HEK293 (cell line): ENCODE data around the gene MARVELD1.

Experiments
- CTCF ChIA-PET: fragments of 350-600 bp; formaldehyde crosslinking; extraction: SDS; loops from one replicate; lab custom pipeline; 2021; ENCODE audit warnings: antibody characterized with exemption; lab: Yijun Ruan, JAX
- POLR2A ChIA-PET: fragments of 300-600 bp; formaldehyde crosslinking; extraction: SDS; loops from one replicate; lab custom pipeline; 2020; ENCODE audit warnings: antibody characterized with exemption, inconsistent platforms; lab: Yijun Ruan, JAX
- H3K27ac ChIP-seq: fragments of 200-500 bp; sonication (Bioruptor generic); 2 replicates; pipeline ENCODE4 v1.5.1; 2014; ENCODE audit warnings: low read depth, low read length, control low read depth, inconsistent platforms; ENCODE audit errors: extremely low read depth
- H3K36me3 ChIP-seq, 2 experiments: fragments of 200-500 bp in 1 of 2; sonication (Bioruptor generic) in 1 of 2; 1 replicate in 1 of 2; 2 replicates in 1 of 2; pipeline ENCODE4 v1.5.1; 2014 to 2017; ENCODE audit warnings: inconsistent platforms in 2 of 2, low read length in 2 of 2; ENCODE audit not compliant: control insufficient read depth in 2 of 2, insufficient read depth in 1 of 2
- H3K4me1 ChIP-seq: fragments of 200-500 bp; sonication (Bioruptor generic); 2 replicates; pipeline ENCODE4 v1.5.1; 2014; ENCODE audit warnings: mild to moderate bottlenecking, low read length, inconsistent platforms; ENCODE audit not compliant: control insufficient read depth, insufficient read depth
- H3K4me3 ChIP-seq: 2 replicates; pipeline ENCODE4 v1.5.1; 2011; ENCODE audit warnings: low read depth, mild to moderate bottlenecking, control low read depth, low read length, moderate library complexity
- H3K9me3 ChIP-seq: fragments of 200-500 bp; sonication (Bioruptor generic); 2 replicates; pipeline ENCODE4 v1.5.1; 2014; ENCODE audit warnings: low read depth, low read length, inconsistent platforms; ENCODE audit not compliant: control insufficient read depth, insufficient read depth
- GFI1B ChIP-seq: fragments of 450-650 bp; formaldehyde crosslinking; IDR thresholded peaks from 2 replicates; pipeline ENCODE4 v1.5.1; 2016; ENCODE audit warnings: missing biosample characterization, missing genetic modification characterization
- GLIS1 ChIP-seq: fragments of 450-650 bp; formaldehyde crosslinking; IDR thresholded peaks from 2 replicates; pipeline ENCODE4 v1.5.1; 2016; ENCODE audit warnings: missing biosample characterization, missing genetic modification characterization
- GLIS2 ChIP-seq: fragments of 450-650 bp; formaldehyde crosslinking; IDR thresholded peaks from 2 replicates; pipeline ENCODE4 v1.5.1; 2016; ENCODE audit warnings: missing biosample characterization, missing genetic modification characterization
- IKZF3 ChIP-seq: fragments of 450-650 bp; IDR thresholded peaks from 2 replicates; pipeline ENCODE4 v1.5.0; 2018; ENCODE audit warnings: missing biosample characterization, mild to moderate bottlenecking, missing genetic modification characterization, moderate library complexity
- KLF1 ChIP-seq: fragments of 450-650 bp; formaldehyde crosslinking; IDR thresholded peaks from 2 replicates; pipeline ENCODE4 v1.5.1; 2016; ENCODE audit warnings: missing biosample characterization, missing genetic modification characterization
- KLF17 ChIP-seq: fragments of 450-650 bp; formaldehyde crosslinking; IDR thresholded peaks from 2 replicates; pipeline ENCODE4 v1.5.1; 2016; ENCODE audit warnings: missing biosample characterization, missing genetic modification characterization
- PATZ1 ChIP-seq: fragments of 450-650 bp; formaldehyde crosslinking; IDR thresholded peaks from 2 replicates; pipeline ENCODE4 v1.5.1; 2016; ENCODE audit warnings: missing biosample characterization, missing genetic modification characterization
- REST ChIP-seq: fragments of 450-650 bp; formaldehyde crosslinking; IDR thresholded peaks from 2 replicates; pipeline ENCODE4 v1.5.1; 2016; ENCODE audit warnings: missing biosample characterization, missing genetic modification characterization
- SCRT1 ChIP-seq: fragments of 450-650 bp; formaldehyde crosslinking; IDR thresholded peaks from 2 replicates; pipeline ENCODE4 v1.5.1; 2016; ENCODE audit warnings: missing biosample characterization, missing genetic modification characterization, borderline replicate concordance
- ZBTB17 ChIP-seq: fragments of 450-650 bp; formaldehyde crosslinking; IDR thresholded peaks from 2 replicates; pipeline ENCODE4 v1.5.1; 2016; ENCODE audit warnings: missing biosample characterization, missing genetic modification characterization
- ZBTB20 ChIP-seq: fragments of 450-650 bp; formaldehyde crosslinking; IDR thresholded peaks from 2 replicates; pipeline ENCODE4 v1.5.1; 2016; ENCODE audit warnings: missing biosample characterization, missing genetic modification characterization
- ZNF121 ChIP-seq: fragments of 450-650 bp; formaldehyde crosslinking; IDR thresholded peaks from 2 replicates; pipeline ENCODE4 v1.5.1; 2016; ENCODE audit warnings: missing biosample characterization, missing genetic modification characterization
- ZNF214 ChIP-seq: fragments of 450-650 bp; formaldehyde crosslinking; IDR thresholded peaks from 2 replicates; pipeline ENCODE4 v1.5.1; 2017; ENCODE audit warnings: missing biosample characterization, mild to moderate bottlenecking, missing genetic modification characterization, borderline replicate concordance
- ZNF558 ChIP-seq: fragments of 450-650 bp; formaldehyde crosslinking; IDR thresholded peaks from 2 replicates; pipeline ENCODE4 v1.5.1; 2016; ENCODE audit warnings: missing biosample characterization, missing genetic modification characterization
- ZNF654 ChIP-seq: fragments of 450-650 bp; formaldehyde crosslinking; IDR thresholded peaks from 2 replicates; pipeline ENCODE4 v1.5.1; 2016; ENCODE audit warnings: low read depth, missing biosample characterization, missing genetic modification characterization
- ZNF660 ChIP-seq: fragments of 450-650 bp; IDR thresholded peaks from 2 replicates; pipeline ENCODE4 v1.5.1; 2018; ENCODE audit warnings: missing biosample characterization, mild to moderate bottlenecking, missing genetic modification characterization
- TF ChIP-seq, protein P1 (sequence below): fragments of 450-650 bp; formaldehyde crosslinking; IDR thresholded peaks from 2 replicates; pipeline ENCODE4 v1.5.1; 2016; ENCODE audit warnings: missing biosample characterization, missing genetic modification characterization

Gene MARVELD1

DNA sequence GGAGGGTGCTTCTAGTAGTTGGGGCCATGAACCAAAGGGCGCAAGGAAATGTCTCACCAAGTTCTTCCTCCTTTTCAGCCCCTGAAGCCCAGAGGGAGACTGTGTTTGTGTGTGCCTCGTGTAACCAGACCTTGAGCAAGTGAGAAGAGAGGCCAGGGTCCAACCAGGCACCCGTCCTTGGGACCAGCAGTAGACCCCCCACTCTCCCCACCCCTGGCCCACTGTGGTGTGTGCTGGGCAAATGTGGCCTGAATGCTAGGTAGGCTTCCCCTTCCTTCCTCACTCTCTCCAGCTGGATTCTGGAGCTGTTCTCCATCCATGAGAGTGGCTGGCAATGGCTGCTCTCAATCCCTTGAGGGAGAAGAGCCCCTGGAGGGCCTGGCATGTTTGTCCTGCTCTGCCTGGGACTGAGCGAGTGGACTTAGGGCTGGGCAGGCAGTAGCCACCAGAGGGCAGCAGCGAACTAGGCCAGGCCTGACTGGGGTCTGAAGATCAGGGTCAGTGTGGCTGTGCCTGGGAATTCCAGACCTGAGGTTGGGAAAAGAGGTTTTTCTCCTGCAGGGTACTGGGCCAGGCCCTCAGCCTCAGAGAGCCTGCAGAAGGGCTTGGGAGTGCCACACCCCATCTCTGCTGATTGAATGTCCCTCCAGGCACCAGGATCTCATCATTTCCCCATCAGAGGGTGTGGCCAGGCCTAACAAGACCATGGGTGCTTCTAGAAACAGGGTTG lies 45.8 kb downstream of the MARVELD1 start:
- H3K36me3 ChIP-seq: peaks cover 5 to 68% of the 10 kb centered on the region in 2 experiments
- no peaks in the 10 kb centered on the region for H3K4me1 ChIP-seq
- POLR2A ChIA-PET: interaction anchor here (0.6 to 0.7 kb wide), 2 partner anchors 13 to 1722 kb away, joined by 4 read pairs; no protein-coding TSS in a partner anchor
- TF ChIP-seq GLIS1: 0 out of 2 replicates have a peak, but pooled peaks have one; percentile 20
- peak; percentile 63 for TF ChIP-seq ZNF654
- TF ChIP-seq, protein P1, sequence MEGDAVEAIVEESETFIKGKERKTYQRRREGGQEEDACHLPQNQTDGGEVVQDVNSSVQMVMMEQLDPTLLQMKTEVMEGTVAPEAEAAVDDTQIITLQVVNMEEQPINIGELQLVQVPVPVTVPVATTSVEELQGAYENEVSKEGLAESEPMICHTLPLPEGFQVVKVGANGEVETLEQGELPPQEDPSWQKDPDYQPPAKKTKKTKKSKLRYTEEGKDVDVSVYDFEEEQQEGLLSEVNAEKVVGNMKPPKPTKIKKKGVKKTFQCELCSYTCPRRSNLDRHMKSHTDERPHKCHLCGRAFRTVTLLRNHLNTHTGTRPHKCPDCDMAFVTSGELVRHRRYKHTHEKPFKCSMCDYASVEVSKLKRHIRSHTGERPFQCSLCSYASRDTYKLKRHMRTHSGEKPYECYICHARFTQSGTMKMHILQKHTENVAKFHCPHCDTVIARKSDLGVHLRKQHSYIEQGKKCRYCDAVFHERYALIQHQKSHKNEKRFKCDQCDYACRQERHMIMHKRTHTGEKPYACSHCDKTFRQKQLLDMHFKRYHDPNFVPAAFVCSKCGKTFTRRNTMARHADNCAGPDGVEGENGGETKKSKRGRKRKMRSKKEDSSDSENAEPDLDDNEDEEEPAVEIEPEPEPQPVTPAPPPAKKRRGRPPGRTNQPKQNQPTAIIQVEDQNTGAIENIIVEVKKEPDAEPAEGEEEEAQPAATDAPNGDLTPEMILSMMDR (tag by site-specific recombination): peak; percentile 93
- TF ChIP-seq SCRT1: no peak
- no peak for TF ChIP-seq ZNF214 (tag by site-specific recombination)
- no peak for TF ChIP-seq REST (tag by site-specific recombination)
- TF ChIP-seq ZBTB20 (tag by site-specific recombination): no peak
- peak; percentile 73 for TF ChIP-seq ZBTB17 (tag by site-specific recombination)
- peak; percentile 67 for TF ChIP-seq KLF1 (tag by site-specific recombination)
- TF ChIP-seq GLIS2 (tag by site-specific recombination): peak; percentile 61
- TF ChIP-seq ZNF660 (tag by site-specific recombination): no peak
- TF ChIP-seq PATZ1 (tag by site-specific recombination): no peak
- TF ChIP-seq ZNF558: no peak
- TF ChIP-seq IKZF3 (tag by site-specific recombination): 0 out of 2 replicates have a peak, but pooled peaks have one; percentile 21
- no peak for TF ChIP-seq GFI1B (tag by site-specific recombination)
- 0 out of 2 replicates have a peak, but pooled peaks have one; percentile 12 for TF ChIP-seq KLF17 (tag by site-specific recombination)
- peak; percentile 72; the same call in 1 of the 2 replicates for TF ChIP-seq ZNF121 (tag by site-specific recombination)
- H3K9me3 ChIP-seq: no peaks in the 10 kb centered on the region
- H3K4me3 ChIP-seq: no peak overlapping the region
- CTCF ChIA-PET: interaction anchor here (0.7 to 5.5 kb wide), 10 partner anchors 9 to 943 kb away, joined by 3 to 36 read pairs (median 4); no protein-coding TSS in a partner anchor
- H3K27ac ChIP-seq: no peak overlapping the region
